ENCODE measurements around the gene TMEM175.

The TMEM175 gene

DNA sequence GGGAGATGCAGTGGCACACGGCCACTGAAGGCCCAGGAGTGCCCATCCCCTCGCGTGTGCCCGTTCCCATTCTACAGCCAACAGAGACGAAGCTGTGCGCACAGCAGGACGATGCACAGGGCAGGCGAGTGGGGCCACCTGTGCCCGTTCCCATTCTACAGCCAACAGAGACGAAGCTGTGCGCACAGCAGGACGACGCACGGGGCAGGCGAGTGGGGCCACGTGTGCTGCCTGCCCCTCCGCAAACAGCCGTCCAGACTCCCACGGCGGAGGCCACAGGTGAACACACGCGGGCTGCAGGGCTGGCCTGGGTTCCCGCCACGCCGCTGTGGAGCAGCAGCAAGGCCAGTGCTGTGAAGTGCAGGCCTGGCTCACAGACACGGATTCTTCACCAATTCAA is 32.2 kb upstream of the TMEM175 start:
- DNase-seq (ENCODE audit: low read depth): no peak

DNA sequence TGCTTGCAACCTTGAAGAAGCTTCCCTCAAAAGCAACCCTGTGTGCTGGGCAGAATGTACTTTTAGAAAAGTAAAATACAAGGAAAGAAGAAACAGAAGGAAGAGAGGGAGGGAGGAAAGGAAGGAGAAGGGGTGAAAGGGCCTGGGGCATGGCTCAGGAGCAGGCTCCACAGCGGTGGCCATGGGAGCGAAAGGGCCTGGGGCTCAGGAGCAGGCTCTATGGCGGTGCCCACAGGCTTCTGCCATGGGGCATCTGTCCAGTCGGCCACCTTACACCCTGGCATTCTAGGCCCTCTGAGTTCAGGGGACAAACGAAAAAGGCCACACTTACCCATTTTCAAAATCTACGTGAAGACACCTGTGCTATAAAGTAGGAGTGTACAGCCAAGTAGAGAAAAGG is 31.5 kb upstream of the TMEM175 start:
- DNase-seq (ENCODE audit: low read depth): no peak

DNA sequence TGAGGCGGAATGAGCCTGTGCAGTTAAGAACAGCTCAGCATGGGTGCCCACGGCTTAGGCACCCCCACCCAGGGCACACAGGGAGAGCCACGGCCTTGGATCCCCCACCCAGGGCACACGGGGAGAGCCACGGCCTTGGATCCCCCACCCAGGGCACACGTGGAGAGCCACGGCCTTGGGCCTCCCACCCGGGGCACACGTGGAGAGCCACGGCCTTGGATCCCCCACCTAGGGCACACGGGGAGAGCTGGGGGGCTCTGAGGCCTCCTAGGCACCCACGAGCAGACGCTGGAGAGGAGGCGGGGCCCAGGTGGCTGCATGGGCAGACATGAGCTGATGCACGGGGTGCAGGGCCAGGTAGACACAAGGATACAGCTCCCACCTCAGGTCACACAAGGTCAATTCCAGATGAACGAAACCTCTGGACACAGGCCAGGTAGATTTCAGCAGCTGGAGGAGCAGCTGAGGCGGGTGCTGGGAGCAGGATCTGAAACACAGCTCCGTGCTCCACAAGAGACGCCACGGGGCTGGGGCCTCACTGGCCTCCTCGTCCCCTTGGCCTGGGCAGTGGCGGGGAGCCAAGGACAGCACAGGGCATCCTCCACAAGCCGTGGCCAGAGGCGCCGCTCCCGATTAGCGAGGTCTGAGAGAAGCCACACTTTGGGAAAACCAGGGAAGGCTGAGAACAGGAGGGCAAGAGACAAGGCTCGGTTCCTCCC is 30.9 kb upstream of the TMEM175 start:
- no peak for DNase-seq (ENCODE audit: low read depth)

DNA sequence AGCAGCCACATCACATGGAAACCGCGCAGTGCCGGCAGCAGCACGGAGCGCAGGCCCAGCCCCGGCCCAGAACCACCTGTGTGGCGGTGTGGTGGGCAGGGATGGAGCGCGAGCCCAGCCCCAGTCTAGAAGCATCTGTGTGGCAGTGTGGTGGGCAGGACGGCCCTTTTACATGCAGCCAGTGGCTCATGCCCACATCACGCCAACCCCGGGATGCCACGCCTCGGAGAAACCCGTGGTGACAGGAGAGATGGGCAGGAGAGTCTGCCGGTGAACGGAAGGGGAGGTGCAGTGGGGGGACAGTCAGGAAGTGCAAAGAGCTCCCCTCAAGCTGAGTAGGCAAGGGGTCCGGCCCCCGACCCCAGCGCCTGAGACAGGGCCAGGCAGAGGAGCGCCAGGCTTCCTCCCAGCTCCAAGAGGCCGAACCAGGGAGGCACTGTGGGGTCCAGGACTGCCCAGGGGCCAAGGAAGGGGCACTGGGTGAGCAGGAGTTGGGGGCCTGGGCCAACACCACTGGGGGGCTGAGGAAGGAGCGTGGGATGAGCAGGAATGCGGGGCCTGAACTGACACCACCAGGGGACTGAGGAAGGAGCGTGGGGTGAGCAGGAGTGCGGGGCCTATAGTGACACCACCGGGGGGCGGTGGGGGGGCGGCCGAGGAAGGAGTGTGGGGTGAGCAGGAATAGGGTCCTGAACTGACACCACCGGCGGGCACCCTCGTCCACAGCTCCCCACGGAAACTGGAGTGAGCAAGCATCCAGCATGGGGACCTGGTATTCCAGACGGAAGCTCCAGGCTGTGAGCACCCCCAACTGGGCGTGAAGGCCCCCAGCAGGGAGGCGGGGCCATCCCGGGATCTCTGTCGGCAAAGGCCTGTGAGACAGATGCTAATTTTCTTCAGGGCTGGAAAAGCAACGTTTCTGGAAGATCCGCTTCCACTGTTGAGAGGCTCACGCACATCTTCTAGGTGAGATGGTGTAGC is 28.9 kb upstream of the TMEM175 start:
- DNase-seq (ENCODE audit: low read depth): no peak

DNA sequence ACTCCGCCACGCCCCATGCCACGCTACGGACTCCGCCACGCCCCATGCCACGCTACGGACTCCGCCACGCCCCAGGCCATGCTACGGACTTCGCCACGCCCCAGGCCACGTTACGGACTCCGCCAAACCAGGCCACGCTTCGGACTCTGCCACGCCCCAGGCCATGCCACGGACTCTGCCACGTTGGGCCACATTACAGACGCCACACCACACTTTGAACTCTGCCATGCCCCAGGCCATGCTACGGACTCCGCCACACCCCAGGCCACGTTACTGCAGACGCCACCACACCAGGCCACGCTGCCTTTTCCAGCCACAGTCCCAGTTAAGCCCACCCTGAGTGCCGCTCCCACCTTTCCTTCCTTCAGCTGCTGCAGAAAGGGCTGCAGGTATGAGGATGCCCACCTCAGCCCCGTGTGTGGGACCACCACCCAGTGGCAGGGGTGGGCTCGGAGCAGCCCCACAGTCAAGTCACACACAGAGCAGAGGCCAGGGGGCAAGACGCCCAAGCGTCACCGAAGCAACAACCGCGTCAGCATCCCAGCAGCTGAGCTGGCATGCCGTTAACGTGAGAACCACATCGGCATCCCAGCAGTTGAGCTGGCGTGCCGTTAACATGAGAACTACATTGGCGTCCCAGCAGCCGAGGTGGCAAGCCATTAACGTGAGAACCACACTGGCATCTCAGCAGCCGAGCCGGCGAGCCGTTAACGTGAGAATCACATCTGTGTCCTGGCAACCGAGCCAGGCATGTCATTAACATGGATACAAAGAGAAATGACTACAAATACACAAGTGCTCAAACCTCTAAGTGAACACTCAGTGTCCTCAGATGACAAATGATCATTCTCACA is 26.5 kb upstream of the TMEM175 start:
- no peak for DNase-seq (ENCODE audit: low read depth)

DNA sequence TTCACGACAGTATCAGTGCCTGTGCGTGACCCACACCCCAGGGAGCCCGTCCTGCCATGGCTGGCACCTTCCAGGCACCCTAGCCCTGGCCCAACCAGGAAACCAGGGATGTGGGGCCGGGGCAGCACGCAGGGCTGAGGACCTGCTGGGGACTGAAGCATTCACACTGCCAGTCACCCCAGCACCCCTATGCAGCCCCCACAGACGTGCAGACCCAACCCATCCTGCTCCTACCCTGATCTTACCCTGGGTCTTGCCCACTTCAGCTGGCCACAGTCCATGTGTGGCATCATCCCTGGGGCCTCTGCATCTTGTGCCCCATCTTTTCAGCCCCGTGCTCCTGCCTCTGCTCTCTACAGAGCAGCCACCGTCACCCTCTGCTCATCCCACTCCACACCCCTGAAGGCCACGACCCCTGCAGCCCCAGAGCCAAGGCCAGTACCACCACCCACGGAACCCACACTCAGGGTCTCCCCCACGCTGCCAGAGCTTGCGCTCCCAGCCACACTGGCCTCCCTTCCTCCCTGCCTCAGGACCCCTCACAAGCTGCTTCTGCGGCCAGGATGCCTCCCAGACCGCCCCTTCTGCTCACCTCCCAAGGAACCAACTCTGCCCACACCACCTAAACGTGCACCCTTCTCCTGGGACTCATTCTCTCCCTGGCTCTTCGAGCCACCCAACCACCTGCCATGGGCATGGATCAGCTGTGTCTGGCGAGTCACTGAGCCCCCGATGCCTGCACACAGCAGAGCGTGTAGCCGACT is 25.7 kb upstream of the TMEM175 start:
- no peak for DNase-seq (ENCODE audit: low read depth)

DNA sequence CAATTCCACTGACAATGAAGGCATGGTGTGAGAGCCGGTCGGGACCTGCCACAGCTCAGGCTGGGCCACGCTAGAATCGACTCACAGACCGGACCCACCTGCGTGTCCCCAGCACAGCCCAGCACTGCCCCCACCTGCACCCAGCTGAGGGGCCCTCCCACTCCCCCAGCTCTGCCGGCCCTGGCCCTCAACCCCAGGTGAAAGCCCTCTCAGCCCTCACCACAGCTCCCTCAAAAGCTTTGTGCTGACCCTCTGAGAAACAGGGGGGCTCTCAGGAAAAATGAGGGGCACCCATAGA is 25.2 kb upstream of the TMEM175 start:
- DNase-seq (ENCODE audit: low read depth): no peak

DNA sequence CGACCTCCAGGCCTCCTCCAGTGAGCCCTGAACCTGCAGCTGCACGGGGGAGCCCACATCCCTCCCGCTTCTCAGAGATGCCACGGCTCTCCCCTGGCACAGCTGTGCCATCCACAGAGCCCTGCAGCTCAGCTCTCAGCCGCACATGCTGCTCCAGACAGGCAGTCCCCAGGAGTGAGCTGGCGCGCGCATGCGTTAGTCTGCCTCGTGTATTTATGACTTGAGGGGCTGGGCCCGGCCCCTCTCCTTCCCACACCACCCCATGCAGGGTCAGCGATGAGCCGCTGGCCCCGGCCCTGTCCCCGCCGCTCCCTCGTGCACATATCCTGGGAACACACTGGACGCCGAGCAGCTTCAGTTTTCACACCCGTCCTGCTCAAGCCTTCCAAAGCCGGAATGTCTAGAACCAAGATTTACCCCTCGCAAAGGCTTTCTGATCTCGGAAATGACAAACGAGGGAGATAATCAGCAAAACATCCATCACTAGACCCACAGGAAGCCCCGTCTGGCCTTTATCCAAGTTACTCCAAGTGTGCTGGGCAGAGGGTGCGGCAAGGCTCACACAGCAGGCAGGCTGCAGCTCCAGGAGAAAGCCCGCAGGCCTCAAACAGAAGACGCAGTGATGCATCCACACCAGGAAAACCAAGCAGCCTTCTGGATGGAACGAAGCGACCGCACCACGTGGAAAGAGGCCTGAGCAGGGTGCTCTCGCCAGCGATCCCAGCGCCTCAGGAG is 24.4 kb upstream of the TMEM175 start:
- no peak for DNase-seq (ENCODE audit: low read depth)

DNA sequence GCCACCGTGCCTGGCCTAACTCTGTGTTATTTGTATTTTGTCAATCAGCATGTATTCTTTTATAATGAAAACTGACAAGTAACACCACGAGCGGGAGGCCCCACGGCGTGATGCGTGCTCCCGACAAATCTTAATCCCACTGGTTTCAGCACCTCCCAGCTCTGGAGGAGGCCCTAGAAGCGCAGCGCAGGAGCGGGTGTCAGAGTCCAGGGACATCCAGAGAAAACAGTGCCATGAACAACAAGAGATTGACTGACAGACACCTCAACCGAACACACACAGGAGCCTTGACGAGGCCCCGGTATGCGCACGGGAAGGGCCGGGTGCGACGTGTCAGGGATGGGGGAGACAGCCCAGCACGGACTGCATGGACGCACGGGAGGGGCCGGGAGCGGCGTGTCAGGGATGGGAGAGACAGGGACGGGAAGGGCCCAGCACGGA is 23.1 kb upstream of the TMEM175 start:
- DNase-seq (ENCODE audit: low read depth): no peak

DNA sequence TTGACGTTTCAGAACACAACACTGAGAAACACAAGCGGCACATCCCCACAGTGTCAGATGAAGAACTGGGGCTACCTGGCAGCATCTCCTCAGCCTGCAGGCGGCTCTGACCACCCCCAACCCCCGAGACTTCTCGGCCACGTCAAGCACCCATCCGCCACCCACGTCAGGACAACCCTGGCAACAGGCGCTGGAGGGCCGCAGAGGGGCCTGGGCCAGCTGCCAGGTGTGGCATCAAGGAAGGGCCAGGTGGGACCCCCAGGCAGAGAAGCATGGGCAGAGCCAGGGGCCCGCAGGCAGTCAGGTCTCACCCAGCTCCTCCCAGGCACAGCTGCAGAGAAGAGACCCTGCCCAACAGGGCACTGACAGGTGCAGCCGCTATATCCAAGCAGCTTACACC is 22.4 kb upstream of the TMEM175 start:
- no peak for DNase-seq (ENCODE audit: low read depth)

DNA sequence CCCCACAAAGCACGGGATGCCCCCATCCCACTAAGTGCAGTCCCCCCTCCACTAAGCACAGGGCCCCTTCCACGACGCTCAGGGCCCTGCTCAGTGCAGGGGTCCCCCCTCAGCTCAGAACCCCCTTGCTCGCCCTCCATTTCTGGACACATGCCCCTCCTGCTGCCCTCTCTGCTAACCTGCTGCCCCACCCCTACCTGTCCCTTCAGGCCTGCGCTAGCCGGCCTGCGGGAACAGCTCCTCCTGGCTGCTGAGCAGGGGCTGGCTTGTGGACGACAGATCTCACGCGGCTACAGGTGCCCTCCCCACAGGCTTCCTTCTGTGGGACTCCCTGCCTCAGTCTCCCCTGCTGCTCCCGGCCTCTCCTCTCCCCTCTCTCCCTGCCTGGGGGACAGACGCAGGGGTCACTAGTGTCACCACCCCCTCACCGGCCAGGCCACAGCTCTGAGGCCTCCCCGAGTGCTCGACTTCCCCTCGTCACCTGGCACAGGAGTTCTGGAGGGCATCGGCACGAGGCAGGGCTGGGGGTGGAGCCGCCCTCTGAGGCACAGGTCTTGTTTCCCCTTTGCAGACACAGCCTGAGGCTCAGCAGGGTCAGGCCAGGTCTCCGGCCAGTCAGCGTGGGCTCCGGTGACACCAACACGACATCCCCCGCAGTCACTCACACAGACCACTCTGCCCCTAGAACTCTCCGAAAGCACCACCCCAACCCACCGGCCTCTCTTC is 21.7 kb upstream of the TMEM175 start:
- no peak for DNase-seq (ENCODE audit: low read depth)

DNA sequence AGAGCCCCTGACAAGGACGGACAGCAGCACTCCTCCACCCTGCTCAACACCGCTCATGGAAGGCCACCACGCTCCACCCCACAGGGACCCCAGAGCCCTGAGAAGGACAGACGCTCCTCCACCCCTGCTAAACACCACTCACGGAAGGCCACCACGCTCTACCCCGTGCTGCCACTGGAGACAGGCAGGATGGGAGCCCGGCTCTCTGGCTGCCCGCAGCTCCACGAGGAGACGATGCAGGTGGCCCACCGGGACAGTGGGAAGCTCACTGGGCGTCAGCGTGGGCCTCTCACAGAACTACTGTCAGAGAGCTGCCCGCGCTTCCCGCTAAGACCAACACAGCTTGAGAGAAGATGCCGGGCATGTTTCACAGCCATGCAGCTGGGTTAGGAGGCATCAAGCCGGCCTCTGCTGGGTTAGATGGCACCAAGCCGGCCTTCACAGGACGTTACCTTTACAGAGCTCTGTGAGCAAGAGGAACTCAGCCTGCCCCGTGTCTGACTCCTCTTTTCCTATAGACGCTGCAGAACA is 21.0 kb upstream of the TMEM175 start:
- DNase-seq (ENCODE audit: low read depth): no peak

DNA sequence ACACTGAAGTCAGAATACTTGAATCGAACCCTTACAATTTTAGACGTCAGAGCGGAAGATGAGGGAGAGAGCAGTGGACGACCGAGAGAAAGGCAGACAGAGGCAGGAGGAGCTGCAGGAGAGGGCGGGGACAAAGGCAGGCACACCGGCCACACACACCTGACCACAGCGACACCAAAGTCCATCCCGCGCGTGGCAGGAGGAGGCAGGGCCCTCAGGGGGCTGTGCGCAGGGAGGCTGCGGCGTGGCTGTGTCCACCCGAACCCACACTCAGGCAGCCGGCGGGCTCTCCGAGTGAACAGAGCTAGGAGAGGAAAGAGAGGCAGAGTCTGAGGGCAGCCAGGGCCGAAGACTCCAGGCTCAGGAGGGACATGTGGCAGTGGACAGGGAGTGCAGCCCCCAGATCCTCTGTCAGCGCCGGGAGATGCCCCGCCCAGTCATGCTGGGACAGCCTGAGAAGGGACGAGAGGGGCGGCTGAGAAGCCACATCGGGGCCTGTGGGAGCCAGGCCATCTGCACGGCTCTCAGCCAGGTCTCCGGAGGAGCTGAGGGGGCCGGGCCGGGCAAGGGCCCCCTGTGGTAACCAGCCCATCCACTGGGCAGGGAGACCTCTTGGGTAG is 20.3 kb upstream of the TMEM175 start:
- no peak for DNase-seq (ENCODE audit: low read depth)

DNA sequence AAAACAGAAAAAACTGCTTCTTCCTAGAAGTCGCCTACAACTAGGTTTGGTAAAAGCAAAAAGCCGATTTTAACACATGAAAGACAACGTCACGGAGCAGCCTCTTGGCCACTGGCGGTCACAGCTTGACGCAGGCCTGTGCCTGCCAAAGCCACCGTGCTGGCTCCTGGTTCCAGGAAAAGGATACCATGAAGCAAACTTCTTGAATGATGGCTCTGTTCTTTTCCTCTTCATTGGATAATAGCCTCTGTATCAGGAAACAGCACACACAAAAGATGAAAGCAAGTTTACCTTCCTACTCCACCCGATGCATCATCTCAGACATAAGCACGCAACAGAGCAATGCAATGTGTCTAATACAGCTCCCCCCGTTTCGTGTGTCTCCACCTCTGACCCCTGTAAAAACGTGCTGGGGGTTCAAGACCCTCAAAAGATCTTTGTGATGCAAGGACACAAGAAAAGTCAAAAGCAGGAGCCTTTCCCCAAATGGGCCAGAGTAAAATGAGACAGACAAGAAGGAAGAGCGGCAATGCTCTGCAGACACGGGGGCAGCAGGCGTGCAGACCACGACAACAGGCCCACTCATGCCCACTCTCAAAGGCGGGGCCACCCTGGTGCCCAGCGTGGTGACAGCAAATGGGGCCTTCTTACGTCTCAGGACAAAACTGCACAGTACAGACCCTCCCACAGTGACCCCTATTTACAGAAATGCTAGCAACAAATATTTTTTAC is 19.5 kb upstream of the TMEM175 start:
- no peak for DNase-seq (ENCODE audit: low read depth)

DNA sequence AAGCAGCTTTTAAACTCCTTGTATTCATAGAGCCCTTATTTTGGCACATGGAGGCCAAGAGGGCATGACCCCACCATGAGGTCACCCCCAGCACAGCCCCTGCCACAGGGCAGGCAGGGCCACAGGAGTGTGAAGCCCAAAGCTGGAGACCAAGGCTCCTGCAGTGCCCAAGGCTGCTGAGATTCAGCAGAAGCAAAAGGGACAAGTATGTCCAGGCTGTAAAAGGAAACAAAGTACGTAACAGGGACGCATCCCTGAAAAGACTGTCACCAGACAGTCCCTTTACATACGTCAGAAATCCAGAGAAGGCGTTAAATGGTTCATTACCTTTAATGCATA is 19.0 kb upstream of the TMEM175 start:
- DNase-seq (ENCODE audit: low read depth): no peak

DNA sequence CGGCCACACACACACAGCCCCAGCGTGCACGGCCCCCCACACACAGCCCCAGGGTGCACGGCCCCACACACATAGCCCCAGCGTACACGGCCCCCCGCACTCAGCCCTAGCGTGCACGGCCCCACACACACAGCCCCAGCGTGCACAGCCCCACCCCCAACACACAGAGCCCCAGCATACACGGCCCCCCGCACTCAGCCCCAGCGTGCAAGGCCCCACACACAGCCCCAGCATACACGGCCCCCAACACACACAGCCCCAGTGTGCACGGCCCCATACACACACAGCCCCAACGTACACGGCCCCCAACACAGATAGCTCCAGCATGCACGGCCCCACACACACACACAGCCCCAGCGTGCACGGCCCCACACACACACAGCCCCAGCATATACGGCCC is 17.7 kb upstream of the TMEM175 start:
- DNase-seq (ENCODE audit: low read depth): no peak

DNA sequence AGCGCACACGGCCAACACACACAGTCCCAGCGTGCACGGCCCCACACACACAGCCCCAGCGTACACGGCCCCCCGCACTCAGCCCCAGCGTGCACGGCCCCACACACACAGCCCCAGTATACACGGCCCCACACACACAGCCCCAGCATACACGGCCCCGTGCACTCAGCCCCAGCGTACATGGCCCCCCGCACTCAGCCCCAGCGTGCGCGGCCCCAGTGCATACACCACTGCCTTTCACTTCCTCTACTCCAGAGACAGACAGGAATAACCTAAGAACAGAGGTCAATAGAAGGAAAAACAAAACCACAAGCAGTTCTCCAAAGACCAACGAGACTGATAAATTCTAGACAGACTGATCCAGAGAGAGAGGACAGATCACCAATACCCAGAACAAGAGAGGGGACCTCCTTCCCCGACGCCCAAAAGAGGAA is 17.2 kb upstream of the TMEM175 start:
- DNase-seq (ENCODE audit: low read depth): no peak

DNA sequence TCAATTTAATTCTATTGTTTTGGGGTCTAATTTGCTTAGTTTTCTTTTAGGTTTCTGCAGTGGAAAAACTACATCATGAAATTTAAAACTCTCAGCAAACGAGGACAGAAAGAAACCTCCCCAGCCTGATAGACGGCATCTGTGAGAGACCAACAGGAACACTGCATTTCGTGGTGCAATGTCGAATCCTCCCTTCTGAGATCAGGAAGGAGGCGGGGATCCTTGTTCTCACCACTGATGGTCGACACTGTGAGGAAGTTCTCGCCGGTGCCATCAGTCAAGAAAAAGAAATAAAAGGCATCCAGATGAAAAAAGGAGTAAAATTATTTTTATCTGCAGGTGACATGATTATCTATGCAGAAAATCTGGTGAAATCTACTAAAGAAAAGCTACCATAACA is 16.7 kb upstream of the TMEM175 start:
- no peak for DNase-seq (ENCODE audit: low read depth)

DNA sequence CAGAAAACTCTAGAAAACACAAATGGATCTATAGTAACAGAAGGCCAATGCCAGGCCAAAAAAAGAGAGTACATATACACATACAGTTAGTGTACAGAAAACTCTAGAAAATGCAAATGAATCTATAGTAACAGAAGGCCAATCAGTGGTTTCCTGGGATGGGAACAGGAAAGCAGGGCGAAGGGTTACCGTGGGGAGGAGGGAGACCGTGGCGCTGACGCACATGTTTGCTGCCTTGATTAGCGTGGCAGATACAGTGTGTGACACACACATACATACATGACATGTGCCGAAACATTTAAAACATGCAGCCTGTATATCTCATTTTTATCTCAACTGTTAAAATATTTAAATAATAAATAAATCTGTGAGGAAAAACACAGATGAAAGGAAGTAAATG is 14.8 kb upstream of the TMEM175 start:
- DNase-seq (ENCODE audit: low read depth): no peak

Data from fibroblast of the conjunctiva (primary cell).